Measurements from ENCODE around the gene ZBTB42.
A peak's percentile ranks its signal among the peaks of the same experiment; 100 is the strongest.

- TF ChIP-seq EP300 (IDR thresholded peaks at IDR 0.05) (no peak), POLR2A (IDR thresholded peaks at IDR 0.05) (no peak), CTCF (IDR thresholded peaks at IDR 0.05) (peak in 2 of 3 donors; percentile 22 to 47)
Measured at GRCh38 chr14:104799244-104800014, 1.5 kb upstream of the ZBTB42 start.

All from ovary (tissue), 3 donors.